Bone marrow (tissue), 2 donors: ENCODE measurements around the gene RAPGEF1.

Source experiments
- DNase-seq, 2 donors: peaks; one replicate each; lab custom pipeline; 2025; lab: John Stamatoyannopoulos, UW

Gene RAPGEF1

GRCh38 chr9:131625508-131625787, 114.4 kb downstream of the RAPGEF1 start:
- no peak for DNase-seq

- DNase-seq = no peak
Observed at GRCh38 chr9:131624636-131625507, 115.0 kb downstream of the RAPGEF1 start.

- no peak for DNase-seq
Observed at GRCh38 chr9:131623655-131624330, 116.1 kb downstream of the RAPGEF1 start.

GRCh38 chr9:131622523-131622922, 117.4 kb downstream of the RAPGEF1 start:
- no peak for DNase-seq

- DNase-seq = no peak
Observed at GRCh38 chr9:131621551-131622358, 118.1 kb downstream of the RAPGEF1 start.

- no peak for DNase-seq
Observed at GRCh38 chr9:131620764-131621520, 118.9 kb downstream of the RAPGEF1 start.

GRCh38 chr9:131619680-131620079, 120.2 kb downstream of the RAPGEF1 start:
- no peak for DNase-seq

GRCh38 chr9:131618785-131619184, 121.1 kb downstream of the RAPGEF1 start:
- DNase-seq = no peak

GRCh38 chr9:131618071-131618479, 121.8 kb downstream of the RAPGEF1 start:
- no peak for DNase-seq

GRCh38 chr9:131617611-131618010, 122.3 kb downstream of the RAPGEF1 start:
- DNase-seq = no peak

- no peak for DNase-seq
Observed at GRCh38 chr9:131616983-131617604, 122.8 kb downstream of the RAPGEF1 start.

- DNase-seq = no peak
Observed at GRCh38 chr9:131614340-131614915, 125.4 kb downstream of the RAPGEF1 start.

- no peak for DNase-seq
Observed at GRCh38 chr9:131613921-131614320, 126.0 kb downstream of the RAPGEF1 start.

- DNase-seq = no peak
Observed at GRCh38 chr9:131612851-131613250, 127.0 kb downstream of the RAPGEF1 start.

GRCh38 chr9:131611586-131612315, 128.1 kb downstream of the RAPGEF1 start:
- no peak for DNase-seq

GRCh38 chr9:131610231-131610761, 129.6 kb downstream of the RAPGEF1 start:
- no peak for DNase-seq

GRCh38 chr9:131609099-131609830, 130.6 kb downstream of the RAPGEF1 start:
- DNase-seq = no peak

- DNase-seq = no peak
Observed at GRCh38 chr9:131608493-131609037, 131.3 kb downstream of the RAPGEF1 start.

- DNase-seq = no peak
Observed at GRCh38 chr9:131607591-131607990, 132.3 kb downstream of the RAPGEF1 start.
